HT1080 (cell line): ENCODE results near the gene HARBI1. TPM values are rescaled to one million over a fixed set of nuclear protein-coding genes. Genes with fewer than 3 reads are reported as not detected.

ENCODE experiments used
- DNase-seq: peaks from one replicate; pipeline ENCODE4 v3.0.0-alpha.2; 2015; ENCODE audit warnings: low read depth
- polyA plus RNA-seq, 2 experiments: library from polyadenylated mRNA; depleted of rRNA; stranded (reverse); fragments of >200 nt; gene quantifications; 2 replicates each; pipeline ENCODE4 v1.2.3, GENCODE V29; 2015
- total RNA-seq: library from RNA; depleted of rRNA; stranded (reverse); fragments of >200 nt; shearing (Covaris generic); gene quantifications from 2 replicates; pipeline ENCODE4 v1.2.3, GENCODE V29; 2014; rRNA removed

HARBI1 gene
- total RNA-seq = 4.5 TPM in 2 replicates
- polyA plus RNA-seq (2015; cell fraction: cytosol; rRNA removed) = 4.2 and 4.5 TPM in 2 replicates
- polyA plus RNA-seq (2015; cell fraction: nucleus; rRNA removed) = 3.7 and 5.3 TPM in 2 replicates

GRCh38 chr11:46617134-46617971 is at the start of gene HARBI1, which contains the start of gene ATG13:
Gene HARBI1, minus strand, starts transcription at chr11:46617227. Its CDS starts 990 bp downstream, at chr11:46616237.
Gene ATG13, plus strand, starts transcription at chr11:46617553. Its CDS starts 26,739 bp downstream, at chr11:46644292.
- DNase-seq = peak; percentile 85

GRCh38 chr11:46666516-46666915 is 49.5 kb upstream of the HARBI1 start:
- DNase-seq = no peak

GRCh38 chr11:46665356-46665755 is 48.3 kb upstream of the HARBI1 start:
- no peak for DNase-seq

GRCh38 chr11:46664612-46665011 is 47.6 kb upstream of the HARBI1 start:
- DNase-seq = no peak

GRCh38 chr11:46663277-46663940 is 46.4 kb upstream of the HARBI1 start:
- no peak for DNase-seq

GRCh38 chr11:46662366-46662765 is 45.3 kb upstream of the HARBI1 start:
- DNase-seq = no peak

GRCh38 chr11:46661836-46662235 is 44.8 kb upstream of the HARBI1 start:
- DNase-seq = no peak

GRCh38 chr11:46659908-46660307 is 42.9 kb upstream of the HARBI1 start:
- no peak for DNase-seq

GRCh38 chr11:46658259-46658658 is 41.2 kb upstream of the HARBI1 start:
- DNase-seq = no peak

GRCh38 chr11:46657186-46657585 is 40.2 kb upstream of the HARBI1 start:
- no peak for DNase-seq

GRCh38 chr11:46655631-46656030 is 38.6 kb upstream of the HARBI1 start:
- DNase-seq = no peak

GRCh38 chr11:46649180-46649738 is 32.2 kb upstream of the HARBI1 start:
- DNase-seq = peak; percentile 92

GRCh38 chr11:46643986-46644385 is 27.0 kb upstream of the HARBI1 start:
- DNase-seq = no peak

GRCh38 chr11:46643531-46643930 is 26.5 kb upstream of the HARBI1 start:
- DNase-seq = no peak

- no peak for DNase-seq
Measured at GRCh38 chr11:46642627-46643335, 25.8 kb upstream of the HARBI1 start.

GRCh38 chr11:46641639-46642038 is 24.6 kb upstream of the HARBI1 start:
- DNase-seq = no peak

- DNase-seq = no peak
Measured at GRCh38 chr11:46640036-46640788, 23.2 kb upstream of the HARBI1 start.

- DNase-seq = no peak
Measured at GRCh38 chr11:46639197-46639839, 22.3 kb upstream of the HARBI1 start.

GRCh38 chr11:46637546-46637945 is 20.5 kb upstream of the HARBI1 start:
- DNase-seq = no peak

- no peak for DNase-seq
Measured at GRCh38 chr11:46635557-46636139, 18.6 kb upstream of the HARBI1 start.
